GM19397 (cell line): Measurements from ENCODE around the gene IFT20.
A peak's percentile ranks its signal among the peaks of the same experiment; 100 is the strongest.
"Not testable (repeated sequence)": the region's sequence is repeated elsewhere in the genome, so short reads cannot be mapped to it uniquely, and the experiment has no call there.

Experiments used
- ATAC-seq: cut with Tn5 transposase; IDR thresholded peaks from one replicate; pipeline ENCODE4 v1.9.1; 2021; ENCODE audit warnings: mild to moderate bottlenecking, moderate library complexity; ENCODE audit not compliant: unreplicated experiment

The IFT20 gene

DNA sequence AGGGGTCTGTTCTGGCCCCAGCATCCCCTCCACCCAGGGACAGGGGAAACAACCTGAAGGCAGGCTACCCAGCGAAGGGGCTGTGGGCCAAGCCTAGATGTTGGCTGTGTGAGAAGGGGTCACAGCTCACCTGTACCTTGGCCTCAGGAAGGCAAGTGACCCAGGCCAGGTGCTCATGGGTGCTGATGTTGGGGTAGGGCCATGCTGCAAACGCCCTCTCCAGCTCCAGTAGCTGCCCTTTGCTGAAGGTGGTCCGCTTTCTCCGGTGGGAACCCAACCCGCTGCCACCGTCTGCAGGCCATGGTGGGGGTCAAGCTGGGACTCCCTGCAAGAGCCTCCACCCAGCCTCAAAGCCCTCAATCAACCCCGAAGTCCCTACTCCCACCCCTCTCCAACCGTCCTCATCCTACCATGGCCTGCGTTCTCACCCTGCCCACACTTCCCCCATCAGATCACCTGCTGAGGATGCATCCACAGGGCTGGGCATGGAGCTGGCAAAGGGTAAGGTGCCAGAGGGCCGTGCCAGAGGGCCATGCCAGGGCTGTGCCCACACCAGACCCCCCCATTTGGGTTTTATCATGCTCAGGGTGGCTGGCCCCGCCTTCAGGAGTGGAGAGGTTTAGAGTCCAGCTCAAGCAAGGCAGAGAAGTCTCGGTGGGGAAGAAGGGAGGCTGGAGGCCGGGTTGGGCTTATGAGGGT, 29.5 kb upstream of the IFT20 start, which contains the start of gene SEBOX:
TSS of gene SEBOX (minus strand) at position 535 of the 699 bp plus-strand sequence. CDS start at position 487, 48 bp downstream.
- ATAC-seq, result no peak

GRCh38 chr17:28363776-28364650, 28.7 kb upstream of the IFT20 start:
- no peak for ATAC-seq

DNA sequence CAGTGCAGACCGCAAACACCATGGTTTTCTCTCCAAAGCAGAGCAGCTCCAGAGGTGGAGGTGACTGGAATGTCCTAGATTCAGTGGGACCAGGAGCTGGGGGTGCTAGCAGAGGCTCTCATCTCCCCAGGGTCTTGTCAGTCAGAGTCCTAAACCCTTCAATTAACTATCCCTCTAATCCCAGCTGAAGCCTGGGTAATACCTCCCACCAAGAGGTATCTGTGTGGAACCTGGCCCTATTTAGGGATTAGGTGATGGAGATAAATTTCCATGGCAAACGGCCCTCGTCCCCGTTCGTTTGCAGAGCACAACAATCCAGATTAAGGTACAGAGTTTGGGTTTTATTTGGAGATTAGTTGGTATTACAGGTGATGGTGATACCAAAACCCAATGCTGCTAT, 27.9 kb upstream of the IFT20 start:
- no peak for ATAC-seq

GRCh38 chr17:28357901-28358197, 22.6 kb upstream of the IFT20 start:
- ATAC-seq, result no peak

GRCh38 chr17:28357061-28357900, 22.0 kb upstream of the IFT20 start, which contains the start of gene POLDIP2:
POLDIP2 (minus strand) TSS chr17:28357527; CDS start chr17:28357448, 79 bp downstream.
- ATAC-seq, result peak; percentile 98

DNA sequence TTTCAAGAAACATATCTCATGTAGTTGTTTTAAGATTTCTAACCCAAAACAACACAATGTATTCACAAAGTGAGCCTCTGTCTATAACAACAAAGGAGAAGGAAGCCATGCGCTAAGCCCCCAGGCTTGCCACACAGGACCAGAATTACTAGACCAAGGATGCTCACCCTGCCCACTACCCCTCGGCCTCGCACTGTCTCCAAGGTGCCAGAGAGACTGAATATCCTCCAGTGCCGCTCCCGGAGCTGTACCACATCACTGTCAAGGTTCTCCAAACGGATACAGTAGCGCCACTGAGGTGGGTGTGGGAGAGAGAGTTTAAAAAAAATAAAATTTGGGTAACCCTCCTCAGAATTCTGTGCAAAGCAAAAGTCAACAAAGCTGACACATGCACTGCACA, 15.0 kb upstream of the IFT20 start:
- no peak for ATAC-seq

DNA sequence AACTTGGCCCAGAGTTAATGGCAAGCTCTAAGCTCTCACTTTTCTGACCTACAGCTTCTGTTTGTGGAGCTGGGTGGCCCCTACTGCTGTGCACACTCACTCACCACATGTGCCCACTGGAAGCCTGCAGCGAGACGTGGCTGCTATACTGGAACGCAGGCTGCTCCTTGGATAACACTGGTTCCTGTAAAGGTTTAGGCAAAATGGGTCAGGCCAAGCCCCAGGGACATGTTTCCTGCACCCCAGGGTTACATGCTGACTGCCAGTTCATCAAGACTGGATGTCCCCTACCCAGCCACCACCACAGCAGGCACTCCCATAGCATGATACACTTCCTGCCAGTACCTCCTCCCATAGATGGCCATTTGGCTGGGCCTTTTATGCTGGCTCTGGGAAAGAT, 13.7 kb upstream of the IFT20 start:
- ATAC-seq, result no peak

DNA sequence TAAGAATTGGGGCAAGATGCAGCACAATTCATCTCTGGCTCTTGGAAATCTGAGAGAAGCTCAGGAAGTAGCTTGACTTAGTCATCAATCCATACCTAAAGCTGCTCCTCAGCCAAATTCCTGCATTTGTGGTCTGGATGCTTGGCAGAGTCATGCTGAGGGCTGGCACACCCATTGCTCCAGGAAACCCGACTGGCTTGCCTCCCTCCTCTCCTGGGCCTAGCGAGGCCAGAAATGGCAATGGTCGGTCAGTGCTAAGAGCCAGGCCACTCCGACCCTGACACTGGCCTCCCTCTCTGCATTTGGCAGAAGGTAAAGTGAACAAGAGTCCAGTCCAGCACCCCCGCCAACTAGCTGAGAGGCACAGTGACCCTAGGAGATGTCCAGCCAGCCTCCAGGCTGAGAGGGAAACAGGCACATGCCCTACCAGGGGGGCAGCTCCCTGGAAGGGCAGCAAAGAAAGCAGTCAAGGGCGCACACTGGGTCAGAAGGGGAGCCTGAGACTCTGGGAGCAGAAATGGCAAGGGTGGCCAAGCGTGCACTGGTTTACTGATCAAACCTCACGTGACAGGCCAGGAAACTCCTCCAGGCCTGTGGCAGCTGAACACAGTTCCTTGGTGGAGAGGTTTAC, 12.1 kb upstream of the IFT20 start:
- no peak for ATAC-seq

- no peak for ATAC-seq
Measured at GRCh38 chr17:28346746-28347246, 11.5 kb upstream of the IFT20 start.

DNA sequence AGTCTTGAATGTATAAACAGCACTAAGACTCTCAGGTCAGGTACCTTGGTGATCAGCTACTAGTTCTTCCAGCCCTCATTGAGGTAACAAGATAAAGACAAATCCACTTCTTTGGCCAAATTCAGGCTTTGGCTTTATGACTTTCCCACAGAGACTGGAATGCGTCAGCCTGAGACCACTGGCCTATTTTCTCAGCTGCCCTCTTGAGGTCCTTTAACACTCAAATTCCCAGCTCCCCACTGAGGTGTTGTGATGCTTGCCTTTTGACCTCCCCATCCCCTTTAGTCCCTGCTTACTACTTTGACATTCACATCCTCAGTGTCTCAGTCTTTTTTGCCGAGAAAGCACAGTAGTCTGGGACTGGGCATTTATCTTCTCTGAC, 10.9 kb upstream of the IFT20 start:
- ATAC-seq, result no peak

DNA sequence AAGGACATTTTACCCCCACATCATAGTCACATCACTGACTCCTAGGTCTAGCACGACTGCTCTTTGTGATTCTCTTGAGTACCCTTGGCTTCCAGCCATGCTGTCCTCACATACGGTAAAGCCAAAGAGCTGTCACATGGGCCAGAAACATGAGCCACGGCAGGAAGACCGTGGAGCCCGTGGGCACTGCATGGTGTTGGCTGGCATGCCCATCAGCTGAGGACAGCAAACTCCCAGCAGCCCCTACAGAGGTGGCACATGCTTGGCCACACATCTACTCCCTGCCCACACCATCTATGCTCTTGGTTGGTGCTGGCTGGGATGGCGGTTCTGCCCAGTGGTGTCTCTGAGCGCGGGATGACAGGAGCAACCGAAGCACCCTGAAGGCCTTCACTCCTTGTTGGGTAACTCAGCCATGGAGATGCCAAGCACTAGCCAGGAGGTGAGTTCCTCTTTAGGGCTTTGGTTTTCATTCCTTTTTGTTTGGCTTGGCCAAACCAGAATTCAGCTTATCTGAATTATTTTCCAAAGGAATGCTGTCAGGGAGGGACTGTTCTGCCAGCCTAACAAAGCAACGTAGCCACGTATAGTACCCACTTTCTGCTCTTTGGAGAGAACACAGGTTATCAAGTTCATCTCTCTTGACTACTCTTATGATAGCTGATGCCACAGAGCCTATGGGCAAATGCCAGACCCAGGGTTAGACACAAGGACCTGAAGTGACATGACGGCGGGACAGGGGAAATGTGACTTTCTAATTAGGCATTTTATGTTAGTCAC, 10.3 kb upstream of the IFT20 start:
- no peak for ATAC-seq

GRCh38 chr17:28344435-28344901, 9.2 kb upstream of the IFT20 start:
- ATAC-seq, result no peak

- ATAC-seq, result no peak
Measured at GRCh38 chr17:28344011-28344410, 8.7 kb upstream of the IFT20 start.

DNA sequence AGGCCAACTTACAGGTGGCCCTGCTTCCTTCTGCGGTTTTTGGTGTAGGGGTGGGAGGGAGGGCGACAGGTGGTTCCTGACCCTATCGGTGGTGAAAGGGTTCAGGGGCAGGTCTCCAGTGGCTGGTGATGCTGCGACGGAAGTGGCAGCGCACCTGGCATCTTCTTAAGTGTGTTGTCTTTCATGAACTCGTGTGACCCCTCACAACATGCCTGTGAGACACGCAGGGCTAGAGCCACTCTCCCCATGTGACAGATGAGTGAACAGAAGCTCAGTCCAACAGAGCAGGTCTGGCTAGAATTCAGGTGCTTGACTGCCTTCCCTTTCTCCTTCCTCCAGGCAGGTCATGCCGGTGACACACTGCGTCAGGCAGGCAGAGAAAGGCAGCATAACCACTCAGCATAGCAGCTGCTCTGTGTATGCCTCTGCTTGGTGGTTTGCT, 8.2 kb upstream of the IFT20 start:
- ATAC-seq, result no peak

- ATAC-seq, result no peak
Measured at GRCh38 chr17:28342313-28342712, 7.0 kb upstream of the IFT20 start.

DNA sequence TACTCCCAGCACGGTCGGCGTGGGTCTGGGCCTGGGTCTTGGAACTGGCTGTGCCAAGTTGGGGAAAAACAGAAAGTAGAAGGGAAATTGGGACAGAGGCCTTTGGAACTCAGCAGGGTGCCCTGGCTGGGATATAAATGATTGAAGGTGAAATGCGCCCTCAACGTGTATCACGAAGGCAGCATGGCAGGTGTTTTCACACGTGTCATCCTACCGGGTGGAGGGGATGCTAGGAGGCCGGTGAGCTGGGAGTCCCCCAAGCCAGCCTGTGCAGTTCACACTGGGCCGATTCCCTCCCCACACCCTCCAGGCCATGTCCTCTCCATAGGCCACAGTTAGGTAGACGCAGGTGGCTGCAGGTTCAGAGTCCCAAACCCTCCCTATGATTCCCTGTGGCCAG, 6.2 kb upstream of the IFT20 start:
- ATAC-seq, result no peak

GRCh38 chr17:28340374-28340773, 5.1 kb upstream of the IFT20 start:
- no peak for ATAC-seq

GRCh38 chr17:28339431-28339830, 4.2 kb upstream of the IFT20 start:
- ATAC-seq, result no peak

- ATAC-seq, result not testable (repeated sequence)
Measured at GRCh38 chr17:28338769-28339212, 3.5 kb upstream of the IFT20 start.
